ENCODE data around the gene CFAP57.

GRCh38 chr1:43214501-43215444 lies 42.6 kb downstream of the CFAP57 start:
- TF ChIP-seq POLR2A (IDR thresholded peaks at IDR 0.05; ENCODE audit: low read length) = no peak
- no peak for TF ChIP-seq GATA1 (IDR thresholded peaks at IDR 0.05; ENCODE audit: low read depth, low read length)
